ENCODE results near the gene FOXF2.

FOXF2 gene

GRCh38 chr6:1415416-1416063 is 26.2 kb downstream of the FOXF2 start:
- TF ChIP-seq, protein P1, sequence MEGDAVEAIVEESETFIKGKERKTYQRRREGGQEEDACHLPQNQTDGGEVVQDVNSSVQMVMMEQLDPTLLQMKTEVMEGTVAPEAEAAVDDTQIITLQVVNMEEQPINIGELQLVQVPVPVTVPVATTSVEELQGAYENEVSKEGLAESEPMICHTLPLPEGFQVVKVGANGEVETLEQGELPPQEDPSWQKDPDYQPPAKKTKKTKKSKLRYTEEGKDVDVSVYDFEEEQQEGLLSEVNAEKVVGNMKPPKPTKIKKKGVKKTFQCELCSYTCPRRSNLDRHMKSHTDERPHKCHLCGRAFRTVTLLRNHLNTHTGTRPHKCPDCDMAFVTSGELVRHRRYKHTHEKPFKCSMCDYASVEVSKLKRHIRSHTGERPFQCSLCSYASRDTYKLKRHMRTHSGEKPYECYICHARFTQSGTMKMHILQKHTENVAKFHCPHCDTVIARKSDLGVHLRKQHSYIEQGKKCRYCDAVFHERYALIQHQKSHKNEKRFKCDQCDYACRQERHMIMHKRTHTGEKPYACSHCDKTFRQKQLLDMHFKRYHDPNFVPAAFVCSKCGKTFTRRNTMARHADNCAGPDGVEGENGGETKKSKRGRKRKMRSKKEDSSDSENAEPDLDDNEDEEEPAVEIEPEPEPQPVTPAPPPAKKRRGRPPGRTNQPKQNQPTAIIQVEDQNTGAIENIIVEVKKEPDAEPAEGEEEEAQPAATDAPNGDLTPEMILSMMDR (IDR thresholded peaks at IDR 0.05): no peak
- no peak overlapping the region for H3K27ac ChIP-seq
- DNase-seq (ENCODE audit: low spot score): no peak
- no peak overlapping the region for H3K4me3 ChIP-seq

- Histone ChIP-seq H3K27ac (no peak overlapping the region), H3K4me3 (no peak overlapping the region)
- no peak for DNase-seq (ENCODE audit: low spot score)
- TF ChIP-seq, protein P1 (IDR thresholded peaks at IDR 0.05): no peak
Observed at GRCh38 chr6:1416191-1416760, 26.9 kb downstream of the FOXF2 start.

DNA sequence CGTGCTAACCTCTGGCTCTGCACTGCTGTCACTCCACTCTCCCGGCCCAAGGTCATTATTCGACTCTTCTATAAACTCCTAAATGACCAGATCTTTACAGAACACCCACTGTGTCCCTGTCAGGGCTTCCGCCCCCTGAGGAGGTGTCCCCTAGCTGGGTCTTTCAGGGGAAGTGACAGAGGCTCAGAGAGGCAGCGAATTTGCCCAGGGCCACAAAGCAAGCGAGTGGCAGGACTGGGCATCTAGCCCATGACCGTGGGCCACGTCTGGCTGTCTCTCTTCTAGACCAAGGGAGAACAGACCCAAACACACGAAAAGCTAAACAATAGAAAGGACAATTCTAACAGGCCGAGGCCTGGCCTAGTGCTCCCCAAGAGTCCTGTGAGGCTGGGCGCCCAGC is 27.4 kb downstream of the FOXF2 start:
- Histone ChIP-seq H3K27ac (no peak overlapping the region), H3K4me3 (no peak overlapping the region)
- DNase-seq (ENCODE audit: low spot score): no peak
- TF ChIP-seq, protein P1 (IDR thresholded peaks at IDR 0.05): no peak

- no peak overlapping the region for H3K4me3 ChIP-seq
- DNase-seq (ENCODE audit: low spot score): no peak
- TF ChIP-seq, protein P1 (IDR thresholded peaks at IDR 0.05): no peak
Observed at GRCh38 chr6:1417718-1418117, 28.3 kb downstream of the FOXF2 start.

DNA sequence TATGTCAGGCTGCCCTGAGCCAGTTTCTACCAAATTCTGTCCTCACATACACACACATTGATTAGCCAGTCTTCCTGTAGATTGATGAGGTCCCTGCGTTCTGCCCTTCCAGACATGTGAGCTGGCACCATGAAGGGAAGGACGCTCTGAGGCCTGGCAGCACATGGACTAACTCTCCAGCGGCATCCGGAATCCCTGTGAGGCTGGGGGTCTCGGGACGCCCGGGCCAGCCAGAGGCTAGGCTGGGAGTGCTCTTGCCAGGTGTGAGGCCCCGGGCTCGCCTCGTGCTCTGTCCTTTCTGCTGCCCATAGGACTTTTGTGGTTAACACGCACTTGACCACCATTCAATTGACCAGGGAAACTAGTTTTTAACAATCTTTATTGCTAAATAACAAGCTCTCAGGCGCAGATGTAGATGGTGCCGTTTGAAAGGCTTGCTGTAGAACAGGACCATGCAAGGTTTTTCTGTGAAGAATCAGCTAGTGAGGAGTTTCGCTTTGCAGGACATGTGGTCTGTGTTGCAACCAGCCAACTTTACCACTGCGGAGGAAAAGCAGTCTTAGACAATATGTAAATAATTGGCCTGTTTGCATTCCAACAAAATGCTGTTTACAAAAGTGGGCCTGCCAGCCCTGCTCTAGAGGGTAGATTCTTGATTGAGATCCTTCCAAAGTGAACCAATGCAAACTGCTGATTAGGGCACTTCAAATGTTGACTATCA is 29.3 kb downstream of the FOXF2 start:
- Histone ChIP-seq H3K4me3 (no peak overlapping the region), H3K27ac (no peak overlapping the region)
- TF ChIP-seq, protein P1 (IDR thresholded peaks at IDR 0.05): no peak
- no peak for DNase-seq (ENCODE audit: low spot score)

More at GRCh38 chr6:1417718-1418117, 28.3 kb downstream of the FOXF2 start:
- no peak overlapping the region for H3K27ac ChIP-seq

GRCh38 chr6:1420382-1420781 is 31.0 kb downstream of the FOXF2 start:
- Histone ChIP-seq H3K4me3 (no peak overlapping the region), H3K27ac (no peak overlapping the region)
- TF ChIP-seq, protein P1 (IDR thresholded peaks at IDR 0.05): no peak
- DNase-seq (ENCODE audit: low spot score): no peak

All from coronary artery (tissue), 2 donors.